GM23248 (cell line): ENCODE data around the gene PGAP2. TPM values are rescaled to one million over a fixed set of nuclear protein-coding genes. Genes with fewer than 3 reads are reported as not detected.

Experiments
- DNase-seq: peaks from one replicate; pipeline ENCODE4 v3.0.0-alpha.2; 2015
- H2AFZ ChIP-seq: fragments of 200-600 bp; sonication (generic); 2 replicates; pipeline ENCODE4 v1.6.1; 2016; ENCODE audit warnings: antibody characterized with exemption
- H3F3A ChIP-seq: fragments of 200-600 bp; sonication (generic); 2 replicates; pipeline ENCODE4 v1.6.1; 2016; ENCODE audit warnings: mild to moderate bottlenecking, antibody characterized with exemption, mixed run types; ENCODE audit not compliant: insufficient read depth
- H3K27ac ChIP-seq: fragments of 200-600 bp; sonication (generic); 2 replicates; pipeline ENCODE4 v1.5.1; 2016; ENCODE audit warnings: mild to moderate bottlenecking
- H3K27me3 ChIP-seq: fragments of 200-600 bp; sonication (generic); replicated peaks from 2 replicates; pipeline ENCODE4 v1.6.1; 2016; ENCODE audit warnings: mild to moderate bottlenecking; ENCODE audit not compliant: insufficient read depth
- H3K36me3 ChIP-seq: fragments of 200-600 bp; sonication (generic); 2 replicates; pipeline ENCODE4 v1.6.1; 2016; ENCODE audit warnings: low read depth, mild to moderate bottlenecking
- H3K4me1 ChIP-seq: fragments of 200-600 bp; sonication (generic); 2 replicates; pipeline ENCODE4 v1.6.1; 2016; ENCODE audit warnings: mild to moderate bottlenecking; ENCODE audit not compliant: insufficient read depth
- H3K4me2 ChIP-seq: fragments of 200-600 bp; sonication (generic); one replicate; pipeline ENCODE4 v1.6.1; 2016; ENCODE audit warnings: mild to moderate bottlenecking; ENCODE audit not compliant: unreplicated experiment
- H3K4me3 ChIP-seq: fragments of 200-600 bp; sonication (generic); 2 replicates; pipeline ENCODE4 v1.5.1; 2016; ENCODE audit warnings: mild to moderate bottlenecking
- H3K79me2 ChIP-seq: fragments of 200-600 bp; sonication (generic); 2 replicates; pipeline ENCODE4 v1.6.1; 2016; ENCODE audit warnings: mild to moderate bottlenecking; ENCODE audit not compliant: insufficient read depth
- H3K9ac ChIP-seq: fragments of 200-600 bp; sonication (generic); 2 replicates; pipeline ENCODE4 v1.6.1; 2016; ENCODE audit warnings: mild to moderate bottlenecking
- H3K9me2 ChIP-seq: fragments of 200-600 bp; sonication (generic); 2 replicates; pipeline ENCODE4 v1.6.1; 2016; ENCODE audit warnings: mixed run types, mild to moderate bottlenecking, moderate library complexity; ENCODE audit not compliant: insufficient read depth
- H3K9me3 ChIP-seq: fragments of 200-600 bp; sonication (generic); one replicate; pipeline ENCODE4 v1.6.1; 2017; ENCODE audit warnings: low read depth
- H4K20me1 ChIP-seq: fragments of 200-600 bp; sonication (generic); 2 replicates; pipeline ENCODE4 v1.6.0; 2016; ENCODE audit not compliant: insufficient read depth
- EZH2 ChIP-seq: fragments of 200-600 bp; sonication (generic); IDR thresholded peaks from 2 replicates; pipeline ENCODE4 v1.6.1; 2018; ENCODE audit warnings: antibody characterized with exemption, mild to moderate bottlenecking; ENCODE audit not compliant: insufficient read depth, poor library complexity, severe bottlenecking
- EZH2phosphoT487 ChIP-seq: fragments of 200-600 bp; sonication (generic); IDR thresholded peaks from 2 replicates; pipeline ENCODE4 v1.6.1; 2018; ENCODE audit warnings: antibody characterized with exemption, moderate library complexity, mild to moderate bottlenecking, low read depth; ENCODE audit not compliant: insufficient read depth
- WGBS, 2 experiments: methylation state at CpG; one replicate each; pipeline ENCODE4 v1.1.6; 2015 to 2017; ENCODE audit warnings: low lambda C conversion rate in 2 of 2, low coverage in 1 of 2; ENCODE audit errors: missing lambda C conversion rate in 2 of 2; 5-methylcytosine and 5-hydroxymethylcytosine counted together
- in situ Hi-C: fragments of 300-500 bp; cut with MboI; formaldehyde crosslinking; loops from 2 replicates; pipeline ENCODE4 v1.15.0; 2020
- polyA plus RNA-seq: library from polyadenylated mRNA; unstranded; fragments of >200 nt; fragmentation: Nextera tagmentation; extraction: Ambion mirVana; gene quantifications from 2 replicates; pipeline ENCODE4 v1.2.1, GENCODE V29; 2016
- total RNA-seq: library from RNA; depleted of rRNA; stranded (reverse); fragments of >200 nt; shearing (Covaris generic); gene quantifications from 2 replicates; pipeline ENCODE4 v1.2.3, GENCODE V29; 2014

Gene PGAP2
- total and polyA plus RNA-seq, 2 experiments from 2014 or later = 14.7 to 19.0 TPM

DNA sequence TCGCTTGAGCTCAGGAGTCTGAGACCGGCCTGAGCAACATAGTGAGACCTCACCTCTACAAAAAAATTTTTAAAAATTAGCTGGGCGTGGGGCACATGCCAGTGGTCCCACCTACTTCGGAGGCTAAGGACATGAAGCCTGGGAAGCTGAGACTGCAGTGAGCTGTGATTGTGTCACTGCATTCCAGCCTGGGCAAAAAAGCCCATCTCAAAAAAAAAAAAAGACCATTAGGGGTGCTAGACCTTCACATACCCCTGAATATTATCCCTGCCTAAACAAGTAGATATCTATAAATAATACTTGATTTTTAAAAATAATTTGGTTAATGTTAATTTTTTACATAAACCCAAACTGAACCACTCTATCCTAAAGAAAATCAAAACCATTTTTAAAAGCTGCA lies 35.2 kb upstream of the PGAP2 start:
- H3K79me2 ChIP-seq = peaks cover 73% of the 10 kb centered on the region
- no peaks in the 10 kb centered on the region for H3K9me3 ChIP-seq
- no peak overlapping the region for H3K4me3 ChIP-seq
- no peak overlapping the region for H3K27ac ChIP-seq
- H3K36me3 ChIP-seq = peaks cover 76% of the 10 kb centered on the region
- 0 out of 2 replicates have a peak, but pooled peaks cover 4% of the 10 kb centered on the region for H3F3A ChIP-seq
- no peak overlapping the region for H2AFZ ChIP-seq
- no peaks in the 10 kb centered on the region for H4K20me1 ChIP-seq
- H3K4me1 ChIP-seq = no peaks in the 10 kb centered on the region
- TF ChIP-seq EZH2 (no peak), EZH2phosphoT487 (no peak)
- H3K9ac ChIP-seq = no peak overlapping the region
- in situ Hi-C loops = no loop called here
- H3K27me3 ChIP-seq = no peaks in the 10 kb centered on the region
- 94 to 95% methylated on average over 4 of the region's 4 CpGs for WGBS, 2 experiments
- no peak for DNase-seq
- no peak overlapping the region for H3K4me2 ChIP-seq
- no peaks in the 10 kb centered on the region for H3K9me2 ChIP-seq

DNA sequence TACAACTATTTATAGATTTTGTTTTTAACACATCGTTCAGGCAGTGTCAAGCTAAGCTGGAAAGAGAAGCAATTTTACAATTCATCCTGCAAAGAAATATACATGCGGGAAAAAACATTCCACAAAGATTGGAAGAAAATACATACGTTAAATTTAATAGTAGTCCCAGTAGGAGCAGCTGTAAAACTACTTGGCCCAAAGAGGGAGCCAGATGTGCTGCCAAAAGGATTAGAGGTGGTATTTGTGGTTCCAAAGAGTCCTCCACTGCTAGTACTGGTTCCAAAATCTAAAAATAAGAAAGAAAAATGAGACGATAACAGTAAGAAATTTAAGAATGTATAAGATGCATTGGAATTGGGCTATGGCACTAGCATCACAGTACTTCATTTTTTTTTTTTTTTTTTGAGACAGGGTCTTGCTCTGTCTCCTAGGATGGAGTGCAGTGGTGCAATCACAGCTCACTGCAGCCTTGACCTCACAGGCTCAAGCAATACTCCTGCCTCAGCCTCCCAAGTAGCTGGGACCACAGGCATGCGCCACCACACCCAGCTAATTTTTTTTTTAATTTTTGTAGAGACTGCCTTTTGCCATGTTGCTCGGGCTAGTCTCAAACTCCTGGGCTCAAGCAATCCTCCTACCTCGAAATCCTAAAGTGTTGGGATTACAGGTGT lies 32.5 kb upstream of the PGAP2 start:
- Histone ChIP-seq H3K4me3 (no peak overlapping the region), H2AFZ (no peak overlapping the region), H3K4me1 (peaks cover 5% of the 10 kb centered on the region), H3K9me2 (no peaks in the 10 kb centered on the region), H4K20me1 (no peaks in the 10 kb centered on the region), H3K9me3 (no peaks in the 10 kb centered on the region), H3K4me2 (no peak overlapping the region), H3K79me2 (peaks cover 90% of the 10 kb centered on the region), H3K27ac (no peak overlapping the region), H3K27me3 (no peaks in the 10 kb centered on the region), H3K36me3 (peaks cover 70% of the 10 kb centered on the region), H3K9ac (no peak overlapping the region), H3F3A (peaks cover 14% of the 10 kb centered on the region)
- no peak for TF ChIP-seq EZH2
- TF ChIP-seq EZH2phosphoT487 = no peak
- in situ Hi-C loops = no loop called here
- DNase-seq = no peak
- WGBS, 2 experiments = 67% methylated on average over 7 of the region's 7 CpGs

DNA sequence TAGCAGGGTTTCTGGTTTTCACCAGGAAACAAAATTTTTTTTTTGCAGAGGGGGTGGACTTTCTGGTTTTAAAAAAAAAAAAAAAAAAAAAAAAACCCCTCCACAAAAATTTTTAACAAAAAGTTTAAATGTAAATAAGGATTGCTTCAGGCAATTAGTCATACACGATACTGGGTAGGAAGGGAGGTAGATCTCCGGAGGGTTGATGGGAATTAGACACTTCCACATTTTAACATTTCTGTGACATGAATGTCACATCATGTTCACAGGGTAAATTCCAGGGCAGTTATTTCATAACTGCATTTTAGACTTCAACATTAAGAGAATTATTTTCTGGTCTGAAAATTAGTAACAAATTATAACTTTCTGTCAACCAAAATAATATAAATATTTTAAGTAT lies 26.9 kb upstream of the PGAP2 start:
- no peak overlapping the region; the same call in 1 of the 2 replicates for H3K9ac ChIP-seq
- peak; percentile 70 for DNase-seq
- no peaks in the 10 kb centered on the region for H3K27me3 ChIP-seq
- peaks cover 34% of the 10 kb centered on the region for H3K36me3 ChIP-seq
- 1 to 6% methylated on average over 2 of the region's 2 CpGs for WGBS, 2 experiments
- peaks cover 52% of the 10 kb centered on the region for H3F3A ChIP-seq
- no peaks in the 10 kb centered on the region for H3K9me2 ChIP-seq
- peak overlapping the region; percentile 41 for H3K27ac ChIP-seq
- H2AFZ ChIP-seq = no peak overlapping the region
- H3K9me3 ChIP-seq = no peaks in the 10 kb centered on the region
- TF ChIP-seq EZH2phosphoT487 = no peak
- no peak for TF ChIP-seq EZH2
- H3K4me2 ChIP-seq = peak overlapping the region; percentile 58
- H3K4me3 ChIP-seq = peak overlapping the region; percentile 4; the same call in 1 of the 2 replicates
- peaks cover 98% of the 10 kb centered on the region for H3K79me2 ChIP-seq
- H4K20me1 ChIP-seq = 0 out of 2 replicates have a peak, but pooled peaks cover under 1% of the 10 kb centered on the region
- in situ Hi-C loops = no loop called here
- H3K4me1 ChIP-seq = peaks cover 31% of the 10 kb centered on the region

DNA sequence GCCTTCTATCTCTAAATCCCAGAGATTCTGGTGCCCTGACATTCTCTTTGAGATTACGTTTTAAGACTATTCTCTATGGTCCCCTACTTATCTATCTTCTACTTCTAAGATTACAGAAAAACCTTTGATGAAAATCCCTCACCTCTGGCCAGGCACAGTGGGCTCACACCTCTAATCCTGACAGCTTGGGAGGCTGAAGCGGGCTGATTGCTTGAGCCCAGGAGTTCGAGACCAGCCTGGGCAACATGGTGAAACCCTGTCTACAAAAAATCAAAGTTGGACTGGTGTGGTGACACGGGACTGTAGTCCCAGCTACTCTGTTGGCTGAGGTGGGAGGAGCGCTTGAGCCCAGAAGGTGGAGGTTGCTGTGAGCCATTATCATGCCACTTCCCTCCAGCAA lies 25.4 kb upstream of the PGAP2 start:
- Histone ChIP-seq H3K4me2 (no peak overlapping the region), H2AFZ (no peak overlapping the region), H3K27ac (no peak overlapping the region), H3K9me3 (no peaks in the 10 kb centered on the region), H3K36me3 (peaks cover 19% of the 10 kb centered on the region), H3K4me3 (no peak overlapping the region), H3K27me3 (no peaks in the 10 kb centered on the region), H3F3A (peaks cover 60% of the 10 kb centered on the region), H3K79me2 (peaks cover 98% of the 10 kb centered on the region), H3K9me2 (no peaks in the 10 kb centered on the region), H3K9ac (no peak overlapping the region), H4K20me1 (peaks cover 10% of the 10 kb centered on the region; the same call in 1 of the 2 replicates), H3K4me1 (peaks cover 40% of the 10 kb centered on the region)
- in situ Hi-C loops = no loop called here
- 80 to 87% methylated on average over 5 of the region's 5 CpGs for WGBS, 2 experiments
- no peak for DNase-seq
- TF ChIP-seq EZH2phosphoT487 = no peak
- no peak for TF ChIP-seq EZH2
